Measurements from ENCODE around the gene GPR148. TPM values are rescaled to one million over a fixed set of nuclear protein-coding genes. Genes with fewer than 3 reads are reported as not detected.

GPR148 gene
- total and polyA plus RNA-seq, 2 of the 4 experiments (the other 2 are of a cell fraction): not detected

DNA sequence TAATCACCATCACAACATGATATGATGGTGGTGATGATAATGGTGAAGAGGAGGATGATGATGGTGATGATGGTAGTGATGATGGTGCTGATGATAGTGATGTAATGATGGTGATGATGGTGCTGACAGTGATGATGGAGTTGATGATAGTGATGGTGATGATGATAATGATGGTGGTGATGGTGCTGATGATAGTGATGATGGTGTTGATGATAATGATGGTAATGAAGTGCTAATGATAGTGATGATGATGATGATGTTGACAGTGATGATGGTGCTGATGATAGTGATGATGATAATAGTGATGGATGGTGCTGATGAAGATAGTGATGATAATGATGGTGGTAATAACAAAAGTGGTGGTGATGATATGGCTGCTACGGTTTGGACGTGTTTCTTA lies 4.4 kb upstream of the GPR148 start:
- TF ChIP-seq CEBPB (IDR thresholded peaks at IDR 0.05; ENCODE audit: low read depth, low read length) (no peak), FOS (IDR thresholded peaks at IDR 0.05; ENCODE audit: low read depth, low read length) (no peak), NFE2L2 (IDR thresholded peaks at IDR 0.05; ENCODE audit: low read depth, low read length) (no peak), POLR2A (IDR thresholded peaks at IDR 0.05; ENCODE audit: low read depth, low read length) (no peak), CHD1 (IDR thresholded peaks at IDR 0.05; ENCODE audit: low read depth, low read length) (no peak), RCOR1 (IDR thresholded peaks at IDR 0.05; ENCODE audit: insufficient replicate concordance, low read length) (no peak), MAZ (IDR thresholded peaks at IDR 0.05; ENCODE audit: borderline replicate concordance, low read depth, low read length) (no peak), RAD21 (IDR thresholded peaks at IDR 0.05; ENCODE audit: low read length) (no peak), SMC3 (IDR thresholded peaks at IDR 0.05; ENCODE audit: low read depth, low read length) (no peak), MXI1 (IDR thresholded peaks at IDR 0.05; ENCODE audit: borderline replicate concordance, low read depth, low read length) (no peak)
- TF ChIP-seq, protein P1, sequence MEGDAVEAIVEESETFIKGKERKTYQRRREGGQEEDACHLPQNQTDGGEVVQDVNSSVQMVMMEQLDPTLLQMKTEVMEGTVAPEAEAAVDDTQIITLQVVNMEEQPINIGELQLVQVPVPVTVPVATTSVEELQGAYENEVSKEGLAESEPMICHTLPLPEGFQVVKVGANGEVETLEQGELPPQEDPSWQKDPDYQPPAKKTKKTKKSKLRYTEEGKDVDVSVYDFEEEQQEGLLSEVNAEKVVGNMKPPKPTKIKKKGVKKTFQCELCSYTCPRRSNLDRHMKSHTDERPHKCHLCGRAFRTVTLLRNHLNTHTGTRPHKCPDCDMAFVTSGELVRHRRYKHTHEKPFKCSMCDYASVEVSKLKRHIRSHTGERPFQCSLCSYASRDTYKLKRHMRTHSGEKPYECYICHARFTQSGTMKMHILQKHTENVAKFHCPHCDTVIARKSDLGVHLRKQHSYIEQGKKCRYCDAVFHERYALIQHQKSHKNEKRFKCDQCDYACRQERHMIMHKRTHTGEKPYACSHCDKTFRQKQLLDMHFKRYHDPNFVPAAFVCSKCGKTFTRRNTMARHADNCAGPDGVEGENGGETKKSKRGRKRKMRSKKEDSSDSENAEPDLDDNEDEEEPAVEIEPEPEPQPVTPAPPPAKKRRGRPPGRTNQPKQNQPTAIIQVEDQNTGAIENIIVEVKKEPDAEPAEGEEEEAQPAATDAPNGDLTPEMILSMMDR (conservative IDR thresholded peaks at IDR 0.05; ENCODE audit: low read depth, low read length): no peak
- TF ChIP-seq, protein P2, sequence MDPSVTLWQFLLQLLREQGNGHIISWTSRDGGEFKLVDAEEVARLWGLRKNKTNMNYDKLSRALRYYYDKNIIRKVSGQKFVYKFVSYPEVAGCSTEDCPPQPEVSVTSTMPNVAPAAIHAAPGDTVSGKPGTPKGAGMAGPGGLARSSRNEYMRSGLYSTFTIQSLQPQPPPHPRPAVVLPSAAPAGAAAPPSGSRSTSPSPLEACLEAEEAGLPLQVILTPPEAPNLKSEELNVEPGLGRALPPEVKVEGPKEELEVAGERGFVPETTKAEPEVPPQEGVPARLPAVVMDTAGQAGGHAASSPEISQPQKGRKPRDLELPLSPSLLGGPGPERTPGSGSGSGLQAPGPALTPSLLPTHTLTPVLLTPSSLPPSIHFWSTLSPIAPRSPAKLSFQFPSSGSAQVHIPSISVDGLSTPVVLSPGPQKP (IDR thresholded peaks at IDR 0.05; ENCODE audit: borderline replicate concordance, low read depth, low read length): no peak
- TF ChIP-seq, protein P3, sequence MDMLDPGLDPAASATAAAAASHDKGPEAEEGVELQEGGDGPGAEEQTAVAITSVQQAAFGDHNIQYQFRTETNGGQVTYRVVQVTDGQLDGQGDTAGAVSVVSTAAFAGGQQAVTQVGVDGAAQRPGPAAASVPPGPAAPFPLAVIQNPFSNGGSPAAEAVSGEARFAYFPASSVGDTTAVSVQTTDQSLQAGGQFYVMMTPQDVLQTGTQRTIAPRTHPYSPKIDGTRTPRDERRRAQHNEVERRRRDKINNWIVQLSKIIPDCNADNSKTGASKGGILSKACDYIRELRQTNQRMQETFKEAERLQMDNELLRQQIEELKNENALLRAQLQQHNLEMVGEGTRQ (IDR thresholded peaks at IDR 0.05; ENCODE audit: low read depth, low read length): no peak
- no CpG with 5 or more reads among the region's 2 CpGs for WGBS, 2 experiments (ENCODE audit: extremely low coverage in 2 of 2, insufficient read length in 1 of 2)
- H2BK20ac ChIP-seq (ENCODE audit: low read depth, low read length): no peak overlapping the region
- H2AFZ ChIP-seq (replicated peaks; ENCODE audit: low read length, poor library complexity): no peak overlapping the region
- ChIA-PET POLR2A (ENCODE audit: unreplicated experiment) (no interaction called here), CTCF (no interaction called here)
- H4K91ac ChIP-seq (ENCODE audit: insufficient read depth, low read depth, low read length): no peak overlapping the region
- H4K5ac ChIP-seq (ENCODE audit: low read depth, low read length): no peak overlapping the region
- no peaks in the 10 kb centered on the region for H3K9me1 ChIP-seq (ENCODE audit: insufficient read depth, low read length)
- no peaks in the 10 kb centered on the region for H3K9me3 ChIP-seq (ENCODE audit: control insufficient read depth, insufficient read depth, low read length)
- DNase-seq: no peak
- no peaks in the 10 kb centered on the region for H3K27me3 ChIP-seq (ENCODE audit: control insufficient read depth, insufficient read depth, low read length)
- no peak overlapping the region for H4K8ac ChIP-seq (ENCODE audit: low read depth in 2 of 2, low read length in 2 of 2)
- H2AK9ac ChIP-seq (replicated peaks; ENCODE audit: low read depth, low read length, poor library complexity): no peak overlapping the region
- dilution Hi-C loops (cut with HindIII; ENCODE audit: low sequenced_read_pairs, unreplicated experiment) (no loop called here), in situ Hi-C loops (cut with MboI; ENCODE audit: low sequenced_read_pairs) (no loop called here), intact Hi-C loops (cut with micrococcal nuclease) (no loop called here)
- BruUV-seq (replicated peaks): no TSS peak
- H2BK5ac ChIP-seq (ENCODE audit: low read depth, low read length, poor library complexity, severe bottlenecking): no peak overlapping the region
- no peaks in the 10 kb centered on the region for H3K4me1 ChIP-seq (ENCODE audit: control insufficient read depth, insufficient read depth, low read length)
- ATAC-seq (ENCODE audit: low read depth): no peak
- H3K27ac ChIP-seq (ENCODE audit: insufficient read depth, low read length): no peak overlapping the region
- no peak overlapping the region for H2AK5ac ChIP-seq (ENCODE audit: low read depth, low read length)
- no peaks in the 10 kb centered on the region for H3K36me3 ChIP-seq (ENCODE audit: control insufficient read depth, insufficient read depth, low read length)
- H2BK15ac ChIP-seq (ENCODE audit: low read depth, low read length): no peak overlapping the region
- H3K4me3 ChIP-seq (ENCODE audit: insufficient read depth, low read depth, low read length): no peak overlapping the region
- H3K18ac ChIP-seq (ENCODE audit: low read depth, low read length): no peak overlapping the region
- H3K79me1 ChIP-seq (ENCODE audit: low read depth in 1 of 2, low read length in 2 of 2): no peaks in the 10 kb centered on the region
- H3K9ac ChIP-seq (ENCODE audit: low read depth, low read length): no peak overlapping the region
- H3K56ac ChIP-seq (ENCODE audit: extremely low read depth, insufficient read depth, low read length): no peak overlapping the region
- no peak overlapping the region for H3K4me2 ChIP-seq (ENCODE audit: low read depth, low read length)
- H3K4ac ChIP-seq (ENCODE audit: low read depth, low read length): no peak overlapping the region
- no peak overlapping the region for H3K23ac ChIP-seq (ENCODE audit: low read depth, low read length)
- no peak overlapping the region for H2BK120ac ChIP-seq (ENCODE audit: low read depth, low read length)
- no peak overlapping the region for H3K14ac ChIP-seq (replicated peaks; ENCODE audit: low read depth, low read length)
- H4K20me1 ChIP-seq (ENCODE audit: insufficient read depth, low read length): no peaks in the 10 kb centered on the region

Data from IMR-90 (cell line).